OCI-LY1 (cell line): Measurements from ENCODE around the gene GDF15.
A peak's percentile ranks its signal among the peaks of the same experiment; 100 is the strongest.

Experiments used
- H2AFZ ChIP-seq: fragments of 200-600 bp; sonication (generic), shearing (Covaris generic); 2 replicates; pipeline ENCODE4 v1.6.0; 2014; ENCODE audit warnings: antibody characterized with exemption, mild to moderate bottlenecking, low read length
- H3F3A ChIP-seq: fragments of 200-600 bp; sonication (generic), shearing (Covaris generic); 2 replicates; pipeline ENCODE4 v1.6.0; 2014; ENCODE audit warnings: mild to moderate bottlenecking, antibody characterized with exemption, low read length, moderate library complexity; ENCODE audit not compliant: insufficient read depth
- H3K27ac ChIP-seq: fragments of 200-600 bp; sonication (generic); 2 replicates; pipeline ENCODE4 v1.5.1; 2014; ENCODE audit warnings: low read length, mixed run types, mild to moderate bottlenecking, low read depth; ENCODE audit not compliant: poor library complexity, severe bottlenecking
- H3K27me3 ChIP-seq: fragments of 200-600 bp; sonication (generic); 2 replicates; pipeline ENCODE4 v1.6.0; 2014; ENCODE audit warnings: antibody characterized with exemption, mild to moderate bottlenecking, low read length, moderate library complexity; ENCODE audit not compliant: insufficient read depth
- H3K36me3 ChIP-seq: fragments of 200-600 bp; sonication (generic); 2 replicates; pipeline ENCODE4 v1.6.1; 2014; ENCODE audit warnings: mild to moderate bottlenecking, antibody characterized with exemption, low read length, moderate library complexity, mixed read lengths; ENCODE audit not compliant: insufficient read depth
- H3K4me1 ChIP-seq: fragments of 200-600 bp; sonication (generic); 2 replicates; pipeline ENCODE4 v1.5.1; 2014; ENCODE audit warnings: mild to moderate bottlenecking, low read length, moderate library complexity; ENCODE audit not compliant: insufficient read depth, severe bottlenecking
- H3K4me2 ChIP-seq: fragments of 200-600 bp; sonication (generic), shearing (Covaris generic); 2 replicates; pipeline ENCODE4 v1.6.1; 2014; ENCODE audit warnings: low read length
- H3K4me3 ChIP-seq: fragments of 200-600 bp; sonication (generic); 2 replicates; pipeline ENCODE4 v1.5.1; 2014; ENCODE audit warnings: low read length, low read depth, mild to moderate bottlenecking, mixed read lengths; ENCODE audit not compliant: poor library complexity, severe bottlenecking
- H3K79me2 ChIP-seq: fragments of 200-600 bp; shearing (Covaris generic); 2 replicates; pipeline ENCODE4 v1.6.1; 2016; ENCODE audit warnings: mixed run types, low read length, mixed read lengths; ENCODE audit not compliant: insufficient read depth
- H3K9ac ChIP-seq: fragments of 200-600 bp; sonication (generic), shearing (Covaris generic); 2 replicates; pipeline ENCODE4 v1.6.1; 2014; ENCODE audit warnings: mild to moderate bottlenecking, low read length, mixed read lengths
- H3K9me2 ChIP-seq: fragments of 200-600 bp; sonication (generic), shearing (Covaris generic); 2 replicates; pipeline ENCODE4 v1.6.1; 2014; ENCODE audit warnings: low read depth, mild to moderate bottlenecking, low read length, mixed read lengths
- H3K9me3 ChIP-seq: fragments of 200-600 bp; shearing (Covaris generic); 2 replicates; pipeline ENCODE4 v1.6.1; 2014; ENCODE audit warnings: low read length, mixed read lengths
- H4K20me1 ChIP-seq: fragments of 200-600 bp; sonication (generic), shearing (Covaris generic); 2 replicates; pipeline ENCODE4 v1.6.0; 2016; ENCODE audit warnings: mild to moderate bottlenecking, low read length; ENCODE audit not compliant: insufficient read depth
- EZH2 ChIP-seq: fragments of 200-600 bp; sonication (generic), shearing (Covaris generic); IDR thresholded peaks from 2 replicates; pipeline ENCODE4 v1.8.0; 2017; ENCODE audit warnings: borderline replicate concordance, mixed run types, mild to moderate bottlenecking, antibody characterized with exemption, low read length, moderate library complexity, mixed read lengths
- TF ChIP-seq, protein P1 (sequence below): fragments of 200-600 bp; sonication (generic), shearing (Covaris generic); IDR thresholded peaks from 2 replicates; pipeline ENCODE4 v1.5.1; 2017; ENCODE audit warnings: mild to moderate bottlenecking, antibody characterized with exemption, low read length, moderate library complexity, mixed read lengths

The GDF15 gene

DNA sequence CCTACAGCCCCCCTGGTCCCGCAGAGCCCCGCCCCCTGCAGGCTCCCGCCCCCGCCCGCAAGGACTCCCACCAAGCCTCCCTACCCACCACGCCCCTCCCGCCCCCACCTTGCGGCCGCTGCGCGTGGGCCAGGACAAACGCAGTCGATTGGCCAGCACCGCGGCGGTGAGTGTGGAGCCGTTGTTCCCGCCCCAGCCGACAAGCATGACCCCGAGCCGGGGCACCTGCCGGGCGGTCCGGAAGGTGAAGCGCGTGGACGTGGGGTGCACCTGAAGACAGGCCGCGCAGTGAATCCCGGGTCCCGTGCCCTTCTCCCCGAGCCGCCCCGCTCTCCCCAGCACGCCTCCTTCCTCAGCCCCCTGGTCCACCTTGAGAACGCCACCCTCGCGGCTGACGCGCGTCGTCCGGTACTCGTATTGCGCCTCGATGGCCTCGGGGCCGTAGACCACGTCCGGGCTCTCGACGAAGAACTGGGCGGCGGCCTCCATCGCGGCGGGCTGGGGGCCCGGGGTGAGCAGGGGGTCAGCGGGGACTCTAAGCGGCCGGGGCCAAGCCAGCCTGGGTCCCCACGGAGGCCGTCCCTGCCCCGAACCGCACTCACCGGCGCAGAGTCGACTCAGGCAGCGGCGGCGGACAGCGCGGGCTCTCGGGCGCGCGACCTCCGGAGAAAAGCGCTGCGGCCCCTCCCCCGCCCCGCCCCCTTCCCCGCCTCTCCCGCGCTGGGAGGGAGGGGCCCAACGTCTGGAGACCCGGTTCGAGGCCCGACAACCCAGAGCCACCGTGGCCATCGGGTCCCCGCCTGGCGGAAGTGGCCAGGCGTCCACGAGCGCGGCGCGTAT, 51.8 kb downstream of the GDF15 start, which contains the start of gene ISYNA1:
Gene ISYNA1 (minus strand): TSS at position 643 of the 840 bp plus-strand sequence. CDS start 154 bp downstream, at position 489.
- Histone ChIP-seq H3K9me2 (no peaks in the 10 kb centered on the region), H3K9ac (peak within 1 kb of the TSS; percentile 64), H3K27me3 (no peaks in the 10 kb centered on the region), H4K20me1 (no peaks in the 10 kb centered on the region), H2AFZ (no peak within 1 kb of the TSS), H3K4me1 (peaks cover 26% of the 10 kb centered on the region), H3K4me3 (peak within 1 kb of the TSS; percentile 56), H3F3A (0 out of 2 replicates have a peak, but pooled peaks cover 2% of the 10 kb centered on the region), H3K9me3 (no peaks in the 10 kb centered on the region), H3K36me3 (no peaks in the 10 kb centered on the region; the same call in 1 of the 2 replicates), H3K4me2 (peak within 1 kb of the TSS; percentile 62), H3K27ac (peak within 1 kb of the TSS; percentile 33), H3K79me2 (no peaks in the 10 kb centered on the region)
- TF ChIP-seq, protein P1, sequence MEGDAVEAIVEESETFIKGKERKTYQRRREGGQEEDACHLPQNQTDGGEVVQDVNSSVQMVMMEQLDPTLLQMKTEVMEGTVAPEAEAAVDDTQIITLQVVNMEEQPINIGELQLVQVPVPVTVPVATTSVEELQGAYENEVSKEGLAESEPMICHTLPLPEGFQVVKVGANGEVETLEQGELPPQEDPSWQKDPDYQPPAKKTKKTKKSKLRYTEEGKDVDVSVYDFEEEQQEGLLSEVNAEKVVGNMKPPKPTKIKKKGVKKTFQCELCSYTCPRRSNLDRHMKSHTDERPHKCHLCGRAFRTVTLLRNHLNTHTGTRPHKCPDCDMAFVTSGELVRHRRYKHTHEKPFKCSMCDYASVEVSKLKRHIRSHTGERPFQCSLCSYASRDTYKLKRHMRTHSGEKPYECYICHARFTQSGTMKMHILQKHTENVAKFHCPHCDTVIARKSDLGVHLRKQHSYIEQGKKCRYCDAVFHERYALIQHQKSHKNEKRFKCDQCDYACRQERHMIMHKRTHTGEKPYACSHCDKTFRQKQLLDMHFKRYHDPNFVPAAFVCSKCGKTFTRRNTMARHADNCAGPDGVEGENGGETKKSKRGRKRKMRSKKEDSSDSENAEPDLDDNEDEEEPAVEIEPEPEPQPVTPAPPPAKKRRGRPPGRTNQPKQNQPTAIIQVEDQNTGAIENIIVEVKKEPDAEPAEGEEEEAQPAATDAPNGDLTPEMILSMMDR: no peak
- TF ChIP-seq EZH2: no peak

- no peak overlapping the region for H2AFZ ChIP-seq
- no peaks in the 10 kb centered on the region for H3K9me2 ChIP-seq
- H3K27me3 ChIP-seq: no peaks in the 10 kb centered on the region
- H3K79me2 ChIP-seq: no peaks in the 10 kb centered on the region
- 0 out of 2 replicates have a peak, but pooled peaks cover 4% of the 10 kb centered on the region for H3F3A ChIP-seq
- TF ChIP-seq EZH2: no peak
- TF ChIP-seq, protein P1: no peak
- H3K9me3 ChIP-seq: no peaks in the 10 kb centered on the region
- H3K4me1 ChIP-seq: peaks cover 20% of the 10 kb centered on the region
- H4K20me1 ChIP-seq: no peaks in the 10 kb centered on the region
- H3K4me2 ChIP-seq: 0 out of 2 replicates have a peak overlapping the region, but pooled peaks have one; percentile 62
- peak overlapping the region; percentile 33 for H3K27ac ChIP-seq
- H3K36me3 ChIP-seq: peaks cover under 1% of the 10 kb centered on the region; the same call in 1 of the 2 replicates
- H3K9ac ChIP-seq: no peak overlapping the region
- H3K4me3 ChIP-seq: peak overlapping the region; percentile 56
Measured at GRCh38 chr19:18438331-18439024, 52.5 kb downstream of the GDF15 start.
